MM.1S (cell line): ENCODE measurements around the gene OSBPL2.

ENCODE experiments used
- DNase-seq: peaks from one replicate; pipeline ENCODE4 v3.0.0-alpha.2; 2015
- H2AFZ ChIP-seq: fragments of 300-600 bp; sonication (generic); 2 replicates; pipeline ENCODE4 v1.6.0; 2016; ENCODE audit warnings: antibody characterized with exemption, low read length
- H3F3A ChIP-seq: fragments of 300-600 bp; sonication (generic); 2 replicates; pipeline ENCODE4 v1.6.1; 2016; ENCODE audit warnings: mild to moderate bottlenecking, antibody characterized with exemption, low read length, moderate library complexity, mixed read lengths; ENCODE audit not compliant: insufficient read depth
- H3K27ac ChIP-seq: fragments of 300-600 bp; sonication (generic); 2 replicates; pipeline ENCODE4 v1.5.1; 2016; ENCODE audit warnings: mild to moderate bottlenecking, low read length
- H3K27me3 ChIP-seq: fragments of 300-600 bp; sonication (generic); replicated peaks from 2 replicates; pipeline ENCODE4 v1.6.0; 2016; ENCODE audit warnings: low read length; ENCODE audit not compliant: insufficient read depth
- H3K36me3 ChIP-seq: fragments of 300-600 bp; sonication (generic); replicated peaks from 2 replicates; pipeline ENCODE4 v1.6.1; 2016; ENCODE audit warnings: mild to moderate bottlenecking, low read length, mixed read lengths; ENCODE audit not compliant: insufficient read depth
- H3K4me1 ChIP-seq: fragments of 300-600 bp; sonication (generic); 2 replicates; pipeline ENCODE4 v1.6.1; 2016; ENCODE audit warnings: low read length, mixed read lengths
- H3K4me2 ChIP-seq: fragments of 300-600 bp; sonication (generic); 2 replicates; pipeline ENCODE4 v1.6.0; 2016; ENCODE audit warnings: low read depth, low read length
- H3K4me3 ChIP-seq: fragments of 300-600 bp; sonication (generic); 2 replicates; pipeline ENCODE4 v1.5.1; 2016; ENCODE audit warnings: low read length, mixed read lengths
- H3K79me2 ChIP-seq: fragments of 300-600 bp; sonication (generic); 2 replicates; pipeline ENCODE4 v1.6.1; 2016; ENCODE audit warnings: mixed run types, low read length, mixed read lengths
- H3K9ac ChIP-seq: fragments of 300-600 bp; sonication (generic); 2 replicates; pipeline ENCODE4 v1.6.1; 2016; ENCODE audit warnings: low read length, mixed read lengths
- H3K9me2 ChIP-seq: fragments of 300-600 bp; sonication (generic); replicated peaks from 2 replicates; pipeline ENCODE4 v1.6.1; 2016; ENCODE audit warnings: mild to moderate bottlenecking, low read length, mixed read lengths; ENCODE audit not compliant: insufficient read depth
- H3K9me3 ChIP-seq: fragments of 300-600 bp; sonication (generic); replicated peaks from 2 replicates; pipeline ENCODE4 v1.6.1; 2016; ENCODE audit warnings: mild to moderate bottlenecking, low read length, mixed read lengths; ENCODE audit not compliant: insufficient read depth
- H4K20me1 ChIP-seq: fragments of 300-600 bp; sonication (generic); 2 replicates; pipeline ENCODE4 v1.6.1; 2016; ENCODE audit warnings: mild to moderate bottlenecking, low read length, moderate library complexity, mixed read lengths; ENCODE audit not compliant: insufficient read depth
- EZH2 ChIP-seq: fragments of 300-600 bp; sonication (generic); optimal IDR thresholded peaks from 2 replicates; pipeline ENCODE3; 2017; ENCODE audit warnings: low read depth, mild to moderate bottlenecking, antibody characterized with exemption, low read length, mixed read lengths
- EZH2phosphoT487 ChIP-seq: fragments of 300-600 bp; sonication (generic); IDR thresholded peaks from 2 replicates; pipeline ENCODE4 v1.6.1; 2018; ENCODE audit warnings: antibody characterized with exemption, low read length
- TF ChIP-seq, protein P1 (sequence below): fragments of 300-600 bp; sonication (generic); IDR thresholded peaks from 2 replicates; pipeline ENCODE4 v1.5.1; 2016; ENCODE audit warnings: antibody characterized with exemption, low read length, mixed read lengths

Gene OSBPL2

DNA sequence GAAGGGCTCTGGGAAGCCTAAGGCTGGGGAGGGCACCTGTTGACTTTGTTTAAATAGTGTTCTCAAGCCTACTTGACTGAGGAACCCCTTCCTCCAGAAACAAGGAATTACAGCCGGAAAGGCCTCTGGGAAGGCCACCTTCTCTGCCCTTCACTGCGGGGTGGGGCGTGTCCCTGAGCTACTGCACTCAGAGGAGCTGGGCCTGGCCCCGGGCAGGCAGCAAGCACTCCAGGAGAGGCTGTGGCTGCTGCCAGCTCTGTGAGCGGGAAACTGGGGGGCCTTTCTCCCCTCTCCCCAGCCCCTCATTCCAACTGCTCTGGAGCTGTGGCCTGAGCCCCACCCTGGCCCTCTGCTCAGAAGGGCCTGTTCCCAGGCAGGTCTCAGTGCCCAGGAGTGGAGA is 4.0 kb upstream of the OSBPL2 start:
- H3K9ac ChIP-seq, result no peak overlapping the region
- H3K4me1 ChIP-seq, result peaks cover 7% of the 10 kb centered on the region; the same call in 1 of the 2 replicates
- H3K27me3 ChIP-seq, result peaks cover 40% of the 10 kb centered on the region
- no peaks in the 10 kb centered on the region for H3K36me3 ChIP-seq
- DNase-seq, result no peak
- TF ChIP-seq EZH2, result no peak
- no peak for TF ChIP-seq EZH2phosphoT487
- TF ChIP-seq, protein P1, sequence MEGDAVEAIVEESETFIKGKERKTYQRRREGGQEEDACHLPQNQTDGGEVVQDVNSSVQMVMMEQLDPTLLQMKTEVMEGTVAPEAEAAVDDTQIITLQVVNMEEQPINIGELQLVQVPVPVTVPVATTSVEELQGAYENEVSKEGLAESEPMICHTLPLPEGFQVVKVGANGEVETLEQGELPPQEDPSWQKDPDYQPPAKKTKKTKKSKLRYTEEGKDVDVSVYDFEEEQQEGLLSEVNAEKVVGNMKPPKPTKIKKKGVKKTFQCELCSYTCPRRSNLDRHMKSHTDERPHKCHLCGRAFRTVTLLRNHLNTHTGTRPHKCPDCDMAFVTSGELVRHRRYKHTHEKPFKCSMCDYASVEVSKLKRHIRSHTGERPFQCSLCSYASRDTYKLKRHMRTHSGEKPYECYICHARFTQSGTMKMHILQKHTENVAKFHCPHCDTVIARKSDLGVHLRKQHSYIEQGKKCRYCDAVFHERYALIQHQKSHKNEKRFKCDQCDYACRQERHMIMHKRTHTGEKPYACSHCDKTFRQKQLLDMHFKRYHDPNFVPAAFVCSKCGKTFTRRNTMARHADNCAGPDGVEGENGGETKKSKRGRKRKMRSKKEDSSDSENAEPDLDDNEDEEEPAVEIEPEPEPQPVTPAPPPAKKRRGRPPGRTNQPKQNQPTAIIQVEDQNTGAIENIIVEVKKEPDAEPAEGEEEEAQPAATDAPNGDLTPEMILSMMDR, result no peak
- H3K9me3 ChIP-seq, result no peaks in the 10 kb centered on the region
- H3K4me3 ChIP-seq, result no peak overlapping the region
- H3K4me2 ChIP-seq, result no peak overlapping the region
- H3F3A ChIP-seq, result no peaks in the 10 kb centered on the region
- no peak overlapping the region for H3K27ac ChIP-seq
- peaks cover 7% of the 10 kb centered on the region for H3K79me2 ChIP-seq
- no peaks in the 10 kb centered on the region for H4K20me1 ChIP-seq
- H3K9me2 ChIP-seq, result no peaks in the 10 kb centered on the region
- no peak overlapping the region for H2AFZ ChIP-seq

DNA sequence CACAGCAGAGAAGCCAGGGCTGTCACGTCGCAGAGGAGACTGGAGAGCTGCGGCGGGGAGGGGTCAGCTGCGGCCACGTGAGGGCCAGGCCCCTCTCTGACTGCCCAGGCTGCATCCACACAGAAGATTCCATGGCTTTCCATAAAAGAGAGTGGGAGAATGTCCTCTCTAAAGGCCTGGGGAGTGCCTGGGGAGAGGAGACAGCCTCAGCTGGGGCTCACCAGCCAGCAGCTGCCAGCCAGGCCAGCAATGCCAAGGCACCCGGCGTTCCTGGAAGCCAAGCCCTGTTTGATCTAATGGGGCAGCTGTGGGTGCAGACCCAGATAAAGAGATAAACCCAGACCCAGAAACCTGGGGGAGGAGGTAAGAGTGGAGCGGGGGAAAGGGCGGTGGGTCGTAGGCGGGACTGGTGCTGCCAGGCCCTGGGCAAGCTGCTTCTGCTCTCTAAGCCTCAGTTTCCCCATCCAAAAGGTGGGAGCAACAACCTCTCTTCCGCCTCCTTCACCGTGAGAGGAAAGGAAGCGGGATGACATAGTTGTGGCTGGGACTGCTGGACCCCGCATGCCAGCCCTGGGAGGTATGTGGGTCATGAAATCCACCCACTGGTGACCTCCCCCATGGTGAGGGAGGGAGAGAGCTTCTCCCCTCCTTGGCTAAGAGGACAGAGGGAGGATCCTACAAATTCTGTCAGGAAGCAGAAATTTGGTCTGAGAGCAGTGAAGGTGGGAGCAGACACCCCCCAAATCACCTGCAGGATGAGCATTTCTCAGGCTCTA is 3.1 kb upstream of the OSBPL2 start:
- no peaks in the 10 kb centered on the region for H4K20me1 ChIP-seq
- peaks cover 9% of the 10 kb centered on the region; the same call in 1 of the 2 replicates for H3K4me1 ChIP-seq
- H3K79me2 ChIP-seq, result peaks cover 15% of the 10 kb centered on the region
- H3F3A ChIP-seq, result no peaks in the 10 kb centered on the region
- peaks cover 40% of the 10 kb centered on the region for H3K27me3 ChIP-seq
- no peak for DNase-seq
- H3K36me3 ChIP-seq, result no peaks in the 10 kb centered on the region
- no peak overlapping the region for H3K9ac ChIP-seq
- no peaks in the 10 kb centered on the region for H3K9me3 ChIP-seq
- no peak overlapping the region for H2AFZ ChIP-seq
- no peak overlapping the region for H3K4me2 ChIP-seq
- TF ChIP-seq, protein P1, result no peak
- TF ChIP-seq EZH2 (no peak), EZH2phosphoT487 (no peak)
- no peak overlapping the region for H3K27ac ChIP-seq
- H3K4me3 ChIP-seq, result no peak overlapping the region
- no peaks in the 10 kb centered on the region for H3K9me2 ChIP-seq

DNA sequence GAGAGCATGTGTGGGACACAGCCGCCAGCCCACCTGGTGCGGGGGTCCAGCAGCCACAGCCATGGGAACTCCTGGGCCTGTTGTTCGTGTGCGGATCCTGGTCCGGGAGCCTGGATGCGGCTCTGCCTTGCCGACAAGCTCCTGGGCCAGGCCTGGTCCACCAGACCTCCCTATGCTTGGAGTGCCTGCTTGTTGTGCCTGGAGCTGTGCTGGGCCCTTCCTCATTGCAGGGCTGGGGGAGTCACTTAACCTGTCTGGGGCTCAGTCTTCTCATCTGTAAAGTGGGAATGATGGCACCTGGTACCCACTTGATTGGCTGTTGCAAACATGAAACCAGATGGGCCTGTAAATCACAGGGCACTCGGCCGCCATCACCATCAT is 2.6 kb upstream of the OSBPL2 start:
- Histone ChIP-seq H3K36me3 (no peaks in the 10 kb centered on the region), H3K9ac (no peak overlapping the region), H3F3A (no peaks in the 10 kb centered on the region), H4K20me1 (no peaks in the 10 kb centered on the region), H2AFZ (no peak overlapping the region), H3K4me1 (peaks cover 9% of the 10 kb centered on the region; the same call in 1 of the 2 replicates), H3K79me2 (peaks cover 21% of the 10 kb centered on the region), H3K9me2 (no peaks in the 10 kb centered on the region), H3K27me3 (peaks cover 34% of the 10 kb centered on the region), H3K27ac (no peak overlapping the region), H3K4me2 (no peak overlapping the region), H3K4me3 (no peak overlapping the region), H3K9me3 (no peaks in the 10 kb centered on the region)
- DNase-seq, result no peak
- TF ChIP-seq, protein P1, result no peak
- no peak for TF ChIP-seq EZH2
- TF ChIP-seq EZH2phosphoT487, result no peak
